Sigmoid colon (tissue), 7 donors: ENCODE data around the gene SHANK3. TPM values are rescaled to one million over a fixed set of nuclear protein-coding genes. Genes with fewer than 3 reads are reported as not detected.

Experiments used
- DNase-seq: peaks from one replicate; pipeline ENCODE4 v3.0.0-alpha.2; 2019
- H3K27ac ChIP-seq, 4 donors: fragments of 200-600 bp; sonication (generic); one replicate each; pipeline ENCODE4 v1.5.1; 2016 to 2019; ENCODE audit warnings: mild to moderate bottlenecking in 1 of 4
- H3K27me3 ChIP-seq, 3 donors: fragments of 200-600 bp; sonication (generic); one replicate each; pipeline ENCODE4 v1.5.1; 2019; ENCODE audit warnings: mild to moderate bottlenecking in 1 of 3
- H3K36me3 ChIP-seq, 4 donors: fragments of 200-600 bp; sonication (generic); one replicate each; pipeline ENCODE4 v1.5.1; 2016 to 2019
- H3K4me1 ChIP-seq, 4 donors: fragments of 200-600 bp; sonication (generic); one replicate each; pipeline ENCODE4 v1.5.1; 2017 to 2019
- H3K4me3 ChIP-seq, 4 donors: fragments of 200-600 bp; sonication (generic); one replicate each; pipeline ENCODE4 v1.5.1; 2017 to 2019; ENCODE audit warnings: mild to moderate bottlenecking in 2 of 4, moderate library complexity in 1 of 4
- H3K9me3 ChIP-seq, 4 donors: fragments of 200-600 bp in 3 of 4; sonication (generic) in 3 of 4; one replicate each; pipeline versions ENCODE4 v1.5.1 to v1.6.1; 2013 to 2019
- CTCF ChIP-seq, 4 experiments: fragments of 450-650 bp in 3 of 4; fragments of 200-600 bp in 1 of 4; IDR thresholded peaks; one replicate each; pipeline ENCODE4 v1.5.1; 2016 to 2019; ENCODE audit warnings: antibody characterized with exemption in 4 of 4, mild to moderate bottlenecking in 3 of 4, moderate library complexity in 2 of 4
- EP300 ChIP-seq, 4 donors: sonication (generic); formaldehyde crosslinking; IDR thresholded peaks; one replicate each; pipeline ENCODE4 v1.6.1; 2017; ENCODE audit warnings: antibody characterized with exemption in 4 of 4
- POLR2A ChIP-seq, 2 donors: fragments of 450-650 bp; IDR thresholded peaks; one replicate each; pipeline ENCODE4 v1.6.1; 2016; ENCODE audit warnings: antibody characterized with exemption in 2 of 2, mild to moderate bottlenecking in 2 of 2, moderate library complexity in 2 of 2
- POLR2AphosphoS5 ChIP-seq, 4 donors: sonication (generic); formaldehyde crosslinking; IDR thresholded peaks; one replicate each; pipeline ENCODE4 v1.6.1; 2017; ENCODE audit warnings: antibody characterized with exemption in 4 of 4
- WGBS, 2 donors: extraction: QIAGEN DNeasy Blood & Tissue Kit; methylation state at CpG; one replicate each; pipeline ENCODE4 v1.1.7; 2013; 5-methylcytosine and 5-hydroxymethylcytosine counted together
- intact Hi-C: fragments of 100-400 bp; cut with DNase I; formaldehyde crosslinking; loops from one replicate; pipeline ENCODE4 v1.15.1; 2023
- polyA plus RNA-seq, 3 donors: library from polyadenylated mRNA; stranded (reverse); fragments of 200-250 nt; gene quantifications; one replicate each; pipeline ENCODE4 v1.2.3, GENCODE V29; 2013
- total RNA-seq, 4 donors: library from RNA; depleted of rRNA; stranded (reverse); fragments of >200 nt; gene quantifications; one replicate each; pipeline ENCODE4 v1.1.0, GENCODE V29; 2016
- donor health status: healthy with polysubstance abuse.
- donor health status: Bipolar disorder and iron deficiency.
- donor health status: healthy.

The SHANK3 gene
- total and polyA plus RNA-seq, 7 donors = 0.23 to 14.4 (median 3.2) TPM

GRCh38 chr22:50708474-50708873, 35.9 kb downstream of the SHANK3 start:
- peaks cover 0 to 14% (median 3%) of the 10 kb centered on the region in 4 donors for H3K4me1 ChIP-seq
- no peak overlapping the region for H3K4me3 ChIP-seq
- H3K9me3 ChIP-seq = no peaks in the 10 kb centered on the region
- H3K27me3 ChIP-seq = no peaks in the 10 kb centered on the region
- intact Hi-C loops = no loop called here
- TF ChIP-seq POLR2A (IDR thresholded peaks at IDR 0.05) = no peak
- TF ChIP-seq CTCF (IDR thresholded peaks at IDR 0.05) = no peak
- H3K36me3 ChIP-seq = peaks cover 0 to 8% (median 0%) of the 10 kb centered on the region in 4 donors
- H3K27ac ChIP-seq = no peak overlapping the region
- 96% methylated on average over 3 of the region's 3 CpGs for WGBS, 2 donors
- DNase-seq = no peak

- 90 to 92% methylated on average over 6 of the region's 6 CpGs for WGBS, 2 donors
- intact Hi-C loops = no loop called here
- no peaks in the 10 kb centered on the region for H3K27me3 ChIP-seq
These were observed 36.4 kb downstream of the SHANK3 start for GRCh38 chr22:50708996-50709395.

GRCh38 chr22:50710221-50710620, 37.6 kb downstream of the SHANK3 start:
- DNase-seq = peak; percentile 52
- 60 to 85% methylated on average over 6 of the region's 6 CpGs for WGBS, 2 donors
- H3K9me3 ChIP-seq = no peaks in the 10 kb centered on the region
- TF ChIP-seq EP300 (IDR thresholded peaks at IDR 0.05) (no peak), POLR2AphosphoS5 (IDR thresholded peaks at IDR 0.05) (no peak), CTCF (IDR thresholded peaks at IDR 0.05) (no peak), POLR2A (IDR thresholded peaks at IDR 0.05) (no peak)
- intact Hi-C loops = no loop called here
- H3K27me3 ChIP-seq = no peaks in the 10 kb centered on the region
- H3K4me1 ChIP-seq = peaks cover 0 to 9% (median 1%) of the 10 kb centered on the region in 4 donors
- no peak overlapping the region for H3K27ac ChIP-seq
- no peak overlapping the region for H3K4me3 ChIP-seq
- peaks cover 0 to 3% (median 0%) of the 10 kb centered on the region in 4 donors for H3K36me3 ChIP-seq

More at GRCh38 chr22:50708996-50709395, 36.4 kb downstream of the SHANK3 start:
- DNase-seq = peak; percentile 41
- Histone ChIP-seq H3K4me3 (no peak overlapping the region), H3K36me3 (peaks cover 0 to 8% (median 0%) of the 10 kb centered on the region in 4 donors), H3K27ac (no peak overlapping the region), H3K9me3 (no peaks in the 10 kb centered on the region), H3K4me1 (peaks cover 0 to 14% (median 3%) of the 10 kb centered on the region in 4 donors)
- TF ChIP-seq POLR2A (IDR thresholded peaks at IDR 0.05) = no peak
- TF ChIP-seq EP300 (IDR thresholded peaks at IDR 0.05) = no peak
- no peak for TF ChIP-seq POLR2AphosphoS5 (IDR thresholded peaks at IDR 0.05)
- TF ChIP-seq CTCF (IDR thresholded peaks at IDR 0.05) = no peak

- H3K36me3 ChIP-seq = peaks cover 0 to 3% (median 0%) of the 10 kb centered on the region in 4 donors
- TF ChIP-seq POLR2AphosphoS5 (IDR thresholded peaks at IDR 0.05) = no peak
- TF ChIP-seq CTCF (IDR thresholded peaks at IDR 0.05) = no peak
- no peak for TF ChIP-seq EP300 (IDR thresholded peaks at IDR 0.05)
- no peak for TF ChIP-seq POLR2A (IDR thresholded peaks at IDR 0.05)
- H3K4me3 ChIP-seq = no peak overlapping the region
- peaks cover 0 to 4% (median 0%) of the 10 kb centered on the region in 4 donors for H3K4me1 ChIP-seq
- intact Hi-C loops = no loop called here
- no peak overlapping the region for H3K27ac ChIP-seq
- no peaks in the 10 kb centered on the region for H3K9me3 ChIP-seq
- DNase-seq = no peak
- 97 to 98% methylated on average over 38 of the region's 38 CpGs for WGBS, 2 donors
- H3K27me3 ChIP-seq = no peaks in the 10 kb centered on the region
These were observed 38.3 kb downstream of the SHANK3 start for GRCh38 chr22:50710886-50711285.
